Lower leg skin (tissue), 4 donors: ENCODE results near the gene HECA. TPM values are rescaled to one million over a fixed set of nuclear protein-coding genes. Genes with fewer than 3 reads are reported as not detected.

Experiments
- DNase-seq, 2 donors: peaks; one replicate each; pipeline ENCODE4 v3.0.0-alpha.2; 2019; ENCODE audit warnings: low spot score in 2 of 2
- H3K4me3 ChIP-seq: fragments of 200-600 bp; sonication (generic); 2 replicates; pipeline ENCODE4 v1.5.1; 2017; ENCODE audit warnings: mild to moderate bottlenecking, low read depth; ENCODE audit not compliant: poor library complexity, severe bottlenecking
- POLR2A ChIP-seq, 2 donors: fragments of 450-650 bp; IDR thresholded peaks; one replicate each; pipeline ENCODE4 v1.6.1; 2016 to 2017; ENCODE audit warnings: antibody characterized with exemption in 2 of 2, mild to moderate bottlenecking in 1 of 2, moderate library complexity in 1 of 2
- WGBS, 2 donors: methylation state at CpG; one replicate each; pipeline ENCODE4 v1.1.5; 2018; 5-methylcytosine and 5-hydroxymethylcytosine counted together
- intact Hi-C: fragments of 100-400 bp; cut with DNase I; formaldehyde crosslinking; loops from one replicate; pipeline ENCODE4 v1.15.0; 2023; ENCODE audit warnings: low total_unique reads
- total RNA-seq, 4 donors: library from RNA; depleted of rRNA; stranded (reverse); fragments of >200 nt; gene quantifications; one replicate each; pipeline ENCODE4 v1.1.0, GENCODE V29; 2016
- TF ChIP-seq, protein P1 (sequence below), 3 donors: fragments of 450-650 bp; IDR thresholded peaks; one replicate each; pipeline ENCODE4 v1.5.1; 2016; ENCODE audit warnings: antibody characterized with exemption in 3 of 3, mild to moderate bottlenecking in 3 of 3, moderate library complexity in 2 of 3

Gene HECA
- total RNA-seq, 4 donors from 2014 or later, result 80.3 to 99.5 (median 86.5) TPM

DNA sequence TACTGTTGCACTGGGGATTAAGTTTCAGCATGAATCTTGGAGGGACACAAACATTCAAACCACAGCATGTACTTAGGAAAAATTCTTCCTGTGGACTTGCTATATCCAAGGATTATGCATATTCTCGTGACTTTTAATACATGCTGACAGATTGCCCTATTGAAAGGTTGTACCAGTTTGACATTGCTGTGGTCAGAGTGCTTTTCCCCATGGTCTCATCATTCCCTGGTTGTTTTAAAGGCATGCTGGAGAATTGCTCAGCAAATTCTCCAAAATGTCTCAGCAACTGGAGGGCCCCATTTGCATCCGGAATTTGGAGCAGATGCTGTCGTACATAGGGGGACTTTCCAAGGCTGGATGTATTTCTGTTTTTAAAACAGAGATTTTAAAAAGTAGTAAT, 7.4 kb downstream of the HECA start:
- DNase-seq, result no peak
- intact Hi-C loops, result no loop called here
- no peak for TF ChIP-seq POLR2A (IDR thresholded peaks at IDR 0.05)
- TF ChIP-seq, protein P1, sequence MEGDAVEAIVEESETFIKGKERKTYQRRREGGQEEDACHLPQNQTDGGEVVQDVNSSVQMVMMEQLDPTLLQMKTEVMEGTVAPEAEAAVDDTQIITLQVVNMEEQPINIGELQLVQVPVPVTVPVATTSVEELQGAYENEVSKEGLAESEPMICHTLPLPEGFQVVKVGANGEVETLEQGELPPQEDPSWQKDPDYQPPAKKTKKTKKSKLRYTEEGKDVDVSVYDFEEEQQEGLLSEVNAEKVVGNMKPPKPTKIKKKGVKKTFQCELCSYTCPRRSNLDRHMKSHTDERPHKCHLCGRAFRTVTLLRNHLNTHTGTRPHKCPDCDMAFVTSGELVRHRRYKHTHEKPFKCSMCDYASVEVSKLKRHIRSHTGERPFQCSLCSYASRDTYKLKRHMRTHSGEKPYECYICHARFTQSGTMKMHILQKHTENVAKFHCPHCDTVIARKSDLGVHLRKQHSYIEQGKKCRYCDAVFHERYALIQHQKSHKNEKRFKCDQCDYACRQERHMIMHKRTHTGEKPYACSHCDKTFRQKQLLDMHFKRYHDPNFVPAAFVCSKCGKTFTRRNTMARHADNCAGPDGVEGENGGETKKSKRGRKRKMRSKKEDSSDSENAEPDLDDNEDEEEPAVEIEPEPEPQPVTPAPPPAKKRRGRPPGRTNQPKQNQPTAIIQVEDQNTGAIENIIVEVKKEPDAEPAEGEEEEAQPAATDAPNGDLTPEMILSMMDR (IDR thresholded peaks at IDR 0.05), result no peak
- 73 to 78% methylated on average over 3 of the region's 3 CpGs for WGBS, 2 donors
- H3K4me3 ChIP-seq, result no peak overlapping the region

DNA sequence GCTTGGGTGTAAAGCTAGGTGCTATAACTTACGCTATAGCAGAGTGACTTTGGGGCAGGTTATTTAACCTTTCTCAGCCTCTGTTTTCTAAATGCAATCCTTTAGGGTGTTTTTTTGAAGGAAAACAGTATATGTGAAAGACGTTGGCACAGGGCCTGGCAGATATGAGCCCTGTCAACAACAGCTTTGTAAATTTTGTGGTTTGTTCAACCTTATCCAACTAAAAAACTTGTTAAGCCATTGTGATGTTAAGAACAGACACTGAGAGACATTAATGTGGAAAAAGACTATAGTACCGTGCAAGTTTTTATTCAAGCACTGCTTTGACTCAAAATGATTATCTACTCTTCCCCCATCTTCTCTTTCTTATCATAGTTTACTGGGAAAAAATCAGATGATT, 8.2 kb downstream of the HECA start:
- H3K4me3 ChIP-seq, result no peak overlapping the region
- WGBS, 2 donors, result 87 to 88% methylated on average over 3 of the region's 3 CpGs
- intact Hi-C loops, result no loop called here
- TF ChIP-seq, protein P1 (IDR thresholded peaks at IDR 0.05), result no peak
- TF ChIP-seq POLR2A (IDR thresholded peaks at IDR 0.05), result no peak
- no peak for DNase-seq

DNA sequence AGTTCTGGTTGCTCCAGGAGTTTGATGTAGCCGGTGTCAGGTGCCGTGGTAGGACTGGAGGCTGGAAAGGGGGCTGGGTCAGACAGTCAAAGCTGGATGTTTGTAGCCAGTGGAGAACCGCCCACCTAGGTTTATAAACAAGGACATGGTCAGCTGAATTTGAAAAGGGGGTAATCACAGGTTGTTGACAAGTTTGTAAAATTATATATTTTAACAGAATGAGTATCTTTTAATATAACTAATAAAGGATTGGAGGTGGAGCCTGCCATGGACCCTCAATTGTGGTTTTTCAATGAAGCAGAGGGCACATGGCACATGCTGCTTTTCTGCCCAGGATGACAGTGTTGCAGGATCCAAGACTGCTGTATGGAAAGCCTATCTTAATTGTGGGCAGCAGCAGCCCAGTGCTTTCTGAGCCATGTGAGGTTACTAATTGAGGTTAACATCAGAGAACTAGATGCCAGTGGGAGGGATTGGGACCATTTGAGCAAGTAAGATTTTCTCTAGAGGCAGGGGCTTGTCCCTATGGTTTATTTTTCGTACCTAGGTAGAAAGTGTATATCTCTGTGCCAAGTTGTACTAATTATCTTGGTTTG, 9.7 kb downstream of the HECA start:
- H3K4me3 ChIP-seq, result no peak overlapping the region
- WGBS, 2 donors, result 78 to 83% methylated on average over 4 of the region's 4 CpGs
- intact Hi-C loops, result no loop called here
- DNase-seq, result no peak
- TF ChIP-seq, protein P1 (IDR thresholded peaks at IDR 0.05), result no peak
- no peak for TF ChIP-seq POLR2A (IDR thresholded peaks at IDR 0.05)

DNA sequence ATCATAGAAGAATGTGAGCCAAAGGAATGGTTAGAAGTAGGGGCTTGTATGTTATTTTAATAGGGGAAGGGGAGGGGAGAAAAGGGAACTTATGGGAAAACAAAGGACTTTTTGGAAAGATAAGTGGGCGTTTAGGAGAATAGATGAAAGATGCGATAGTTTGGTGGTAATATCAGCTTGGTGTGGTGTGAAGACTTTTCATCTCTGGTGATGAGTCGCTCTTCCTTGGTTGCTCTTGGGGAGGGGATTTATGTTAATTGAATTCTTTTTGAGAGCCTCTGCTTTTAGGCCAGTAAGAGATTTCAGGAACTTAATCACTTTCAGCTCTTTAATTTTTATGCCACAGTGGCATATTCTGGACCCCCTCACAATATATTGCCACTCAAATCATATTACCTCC, 10.8 kb downstream of the HECA start:
- intact Hi-C loops, result no loop called here
- no peak overlapping the region for H3K4me3 ChIP-seq
- no peak for DNase-seq
- 62 to 63% methylated on average over 3 of the region's 3 CpGs for WGBS, 2 donors
- no peak for TF ChIP-seq POLR2A (IDR thresholded peaks at IDR 0.05)
- TF ChIP-seq, protein P1 (IDR thresholded peaks at IDR 0.05), result no peak

DNA sequence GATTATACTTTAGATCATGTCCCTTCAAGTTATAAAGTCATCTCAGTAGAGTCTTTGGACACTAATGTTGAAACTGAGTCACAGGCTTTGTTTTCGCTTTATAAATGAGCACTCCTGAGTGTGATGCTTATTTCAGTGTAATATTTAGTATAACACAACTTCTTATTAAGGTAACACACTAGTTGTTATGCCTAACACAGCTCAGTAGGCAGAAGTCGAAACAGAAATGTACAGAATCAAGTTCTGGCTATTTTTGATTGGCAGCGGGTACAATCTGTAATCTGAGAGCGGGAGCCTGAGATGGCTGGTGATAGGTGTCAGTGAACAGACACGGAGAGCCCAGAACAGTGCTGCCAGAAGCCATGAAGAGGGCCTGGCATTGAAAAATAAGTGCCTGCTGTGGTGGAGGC, 11.4 kb downstream of the HECA start:
- 55 to 61% methylated on average over 5 of the region's 5 CpGs for WGBS, 2 donors
- intact Hi-C loops, result no loop called here
- no peak for DNase-seq
- no peak overlapping the region for H3K4me3 ChIP-seq
- TF ChIP-seq, protein P1 (IDR thresholded peaks at IDR 0.05), result no peak
- TF ChIP-seq POLR2A (IDR thresholded peaks at IDR 0.05), result no peak

DNA sequence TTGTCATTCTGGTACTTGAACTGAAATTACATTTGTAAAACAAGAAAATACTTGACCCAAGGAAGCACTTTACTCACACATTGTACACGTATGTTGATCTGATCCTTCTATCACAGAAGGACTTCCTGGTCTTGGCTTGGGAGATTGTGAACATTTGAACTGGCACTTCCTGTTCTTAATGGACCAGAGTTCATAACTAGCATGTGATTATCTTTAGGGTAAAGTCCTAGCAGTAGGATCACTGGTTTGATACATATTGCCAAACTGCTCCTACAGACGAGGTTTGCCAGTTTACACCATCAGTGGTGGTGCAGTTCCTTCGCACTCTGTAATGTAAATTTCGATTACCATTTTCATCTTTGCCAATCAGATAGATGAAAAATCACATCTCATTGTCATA, 12.7 kb downstream of the HECA start:
- intact Hi-C loops, result no loop called here
- DNase-seq, result no peak
- WGBS, 2 donors, result 60 to 61% methylated on average over 4 of the region's 4 CpGs
- no peak for TF ChIP-seq POLR2A (IDR thresholded peaks at IDR 0.05)
- TF ChIP-seq, protein P1 (IDR thresholded peaks at IDR 0.05), result no peak
- no peak overlapping the region for H3K4me3 ChIP-seq
